Loucy (cell line): ENCODE measurements around the gene ADGRL3.

ENCODE experiments used
- H2AFZ ChIP-seq: fragments of 200-600 bp; sonication (generic); 2 replicates; pipeline ENCODE4 v1.6.0; 2016; ENCODE audit warnings: antibody characterized with exemption, mild to moderate bottlenecking, low read length, moderate library complexity
- H3F3A ChIP-seq: fragments of 200-600 bp; 2 replicates; pipeline ENCODE4 v1.6.0; 2016; ENCODE audit warnings: antibody characterized with exemption, low read depth, mild to moderate bottlenecking
- H3K27me3 ChIP-seq: fragments of 200-600 bp; sonication (generic); 2 replicates; pipeline ENCODE4 v1.6.1; 2014; ENCODE audit warnings: low read length, mild to moderate bottlenecking; ENCODE audit not compliant: insufficient read depth, poor library complexity, severe bottlenecking
- H3K36me3 ChIP-seq: fragments of 200-600 bp; sonication (generic); 2 replicates; pipeline ENCODE4 v1.6.1; 2016; ENCODE audit warnings: low read length; ENCODE audit not compliant: insufficient read depth
- H3K4me1 ChIP-seq: fragments of 200-600 bp; sonication (generic); 2 replicates; pipeline ENCODE4 v1.5.1; 2014; ENCODE audit warnings: low read length, mild to moderate bottlenecking; ENCODE audit not compliant: insufficient read depth, poor library complexity, severe bottlenecking
- H3K4me2 ChIP-seq: fragments of 200-600 bp; sonication (generic); 2 replicates; pipeline ENCODE4 v1.6.0; 2014; ENCODE audit warnings: antibody characterized with exemption, low read length, low read depth, mild to moderate bottlenecking; ENCODE audit not compliant: poor library complexity, severe bottlenecking
- H3K4me3 ChIP-seq: fragments of 200-600 bp; sonication (generic); 2 replicates; pipeline ENCODE4 v1.5.1; 2014; ENCODE audit warnings: low read length, mild to moderate bottlenecking, mixed read lengths; ENCODE audit not compliant: poor library complexity, severe bottlenecking
- H3K79me2 ChIP-seq: fragments of 200-600 bp; sonication (generic); 2 replicates; pipeline ENCODE4 v1.6.1; 2014; ENCODE audit warnings: low read length; ENCODE audit not compliant: insufficient read depth
- H3K9ac ChIP-seq: fragments of 200-600 bp; sonication (generic); 2 replicates; pipeline ENCODE4 v1.6.0; 2014; ENCODE audit warnings: mild to moderate bottlenecking, low read depth, low read length, moderate library complexity; ENCODE audit not compliant: poor library complexity, severe bottlenecking
- H3K9me2 ChIP-seq: fragments of 200-600 bp; sonication (generic); replicated peaks from 2 replicates; pipeline ENCODE4 v1.6.1; 2016; ENCODE audit warnings: low read depth, low read length, mixed read lengths
- H3K9me3 ChIP-seq: fragments of 200-600 bp; sonication (generic); 2 replicates; pipeline ENCODE4 v1.6.1; 2014; ENCODE audit warnings: mild to moderate bottlenecking, antibody characterized with exemption, low read length, low read depth; ENCODE audit not compliant: insufficient read depth
- H4K20me1 ChIP-seq: fragments of 200-600 bp; sonication (generic); 2 replicates; pipeline ENCODE4 v1.6.0; 2014; ENCODE audit warnings: antibody characterized with exemption, low read length, mild to moderate bottlenecking; ENCODE audit not compliant: insufficient read depth, poor library complexity, severe bottlenecking
- CTCF ChIP-seq: fragments of 200-600 bp; sonication (generic); conservative IDR thresholded peaks from 2 replicates; pipeline ENCODE4 v1.5.1; 2014; ENCODE audit warnings: mild to moderate bottlenecking, antibody characterized with exemption, low read length
- EZH2phosphoT487 ChIP-seq: fragments of 200-600 bp; IDR thresholded peaks from 2 replicates; pipeline ENCODE4 v1.6.1; 2018; ENCODE audit warnings: antibody characterized with exemption, mild to moderate bottlenecking, moderate library complexity, borderline replicate concordance

The ADGRL3 gene

GRCh38 chr4:61406677-61407076 lies 206.6 kb downstream of the ADGRL3 start:
- H3K4me3 ChIP-seq: no peak overlapping the region
- no peak overlapping the region for H3K9ac ChIP-seq
- H3K9me3 ChIP-seq: no peaks in the 10 kb centered on the region
- H3K79me2 ChIP-seq: no peaks in the 10 kb centered on the region
- no peaks in the 10 kb centered on the region for H3F3A ChIP-seq
- H3K9me2 ChIP-seq: 0 out of 2 replicates have a peak, but pooled peaks cover 3% of the 10 kb centered on the region
- no peak for TF ChIP-seq CTCF
- TF ChIP-seq EZH2phosphoT487: no peak
- H4K20me1 ChIP-seq: no peaks in the 10 kb centered on the region
- H3K4me1 ChIP-seq: no peaks in the 10 kb centered on the region
- no peak overlapping the region for H2AFZ ChIP-seq
- H3K4me2 ChIP-seq: no peak overlapping the region
- H3K27me3 ChIP-seq: no peaks in the 10 kb centered on the region
- no peaks in the 10 kb centered on the region for H3K36me3 ChIP-seq

DNA sequence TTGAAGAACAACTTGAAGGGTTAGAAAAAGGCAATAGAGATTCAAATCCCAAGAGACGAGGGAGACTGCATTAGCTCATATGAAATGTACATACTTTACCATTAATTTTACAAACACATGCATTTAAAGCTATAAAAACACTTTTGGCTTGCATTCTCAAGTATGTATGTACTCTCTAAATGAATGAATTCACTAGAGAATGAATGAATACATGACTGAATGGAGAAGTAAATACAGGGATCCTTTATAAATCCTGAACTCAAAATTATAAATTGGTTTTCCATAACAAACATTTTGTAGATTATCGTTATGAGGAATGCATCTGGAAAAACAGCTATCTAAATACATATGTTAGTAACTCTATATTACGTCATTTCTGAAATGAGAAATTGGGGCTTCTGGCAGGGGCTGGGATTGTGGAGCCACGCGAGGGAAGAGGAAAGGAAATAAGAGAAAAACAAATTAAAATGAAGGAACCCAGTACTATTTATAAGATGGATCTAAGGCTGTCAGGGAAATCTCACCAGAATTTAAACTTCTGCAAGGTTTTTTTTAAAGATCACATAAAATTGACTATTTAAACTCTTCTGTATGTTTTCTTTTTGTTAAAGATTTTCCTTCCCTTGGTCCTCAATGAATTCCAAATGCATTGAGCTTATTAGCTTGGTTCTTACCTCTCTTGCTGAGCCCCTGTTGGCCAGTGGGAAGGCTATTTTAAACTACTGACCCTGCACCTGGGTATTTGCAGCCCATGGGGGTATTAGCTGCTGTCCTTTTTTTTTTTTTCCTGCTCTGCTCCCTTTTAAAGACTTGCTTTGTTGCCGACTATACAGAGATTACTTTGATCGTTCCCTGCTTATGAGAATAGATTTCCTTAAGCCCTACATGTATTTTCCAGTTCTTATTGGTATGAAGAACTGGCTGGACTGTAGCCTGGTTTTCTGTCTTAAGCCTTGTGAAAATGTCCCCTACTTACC lies 207.8 kb downstream of the ADGRL3 start:
- Histone ChIP-seq H3K9me2 (0 out of 2 replicates have a peak, but pooled peaks cover 3% of the 10 kb centered on the region), H3K9ac (no peak overlapping the region), H3K4me2 (no peak overlapping the region), H4K20me1 (no peaks in the 10 kb centered on the region), H3F3A (no peaks in the 10 kb centered on the region), H3K9me3 (no peaks in the 10 kb centered on the region), H2AFZ (no peak overlapping the region), H3K27me3 (no peaks in the 10 kb centered on the region), H3K4me1 (no peaks in the 10 kb centered on the region), H3K36me3 (no peaks in the 10 kb centered on the region), H3K4me3 (no peak overlapping the region), H3K79me2 (no peaks in the 10 kb centered on the region)
- TF ChIP-seq CTCF (no peak), EZH2phosphoT487 (no peak)

- Histone ChIP-seq H3K9me2 (0 out of 2 replicates have a peak, but pooled peaks cover 3% of the 10 kb centered on the region), H3K4me3 (no peak overlapping the region), H3F3A (no peaks in the 10 kb centered on the region), H3K9me3 (no peaks in the 10 kb centered on the region), H2AFZ (no peak overlapping the region), H3K4me2 (no peak overlapping the region), H3K4me1 (no peaks in the 10 kb centered on the region), H4K20me1 (no peaks in the 10 kb centered on the region), H3K79me2 (no peaks in the 10 kb centered on the region), H3K27me3 (no peaks in the 10 kb centered on the region), H3K9ac (no peak overlapping the region), H3K36me3 (no peaks in the 10 kb centered on the region)
- TF ChIP-seq EZH2phosphoT487 (no peak), CTCF (no peak)
These were observed 208.7 kb downstream of the ADGRL3 start for GRCh38 chr4:61408861-61409260.
